ENCODE data around the gene EHMT1.
A peak's percentile ranks its signal among the peaks of the same experiment; 100 is the strongest.
"Not testable (repeated sequence)": the region's sequence is repeated elsewhere in the genome, so short reads cannot be mapped to it uniquely, and the experiment has no call there.

The EHMT1 gene

GRCh38 chr9:137804908-137805630, 186.3 kb downstream of the EHMT1 start:
- no peaks in the 10 kb centered on the region for H3K79me2 ChIP-seq (ENCODE audit: insufficient read depth, low read length)
- no peak overlapping the region for H3K4me2 ChIP-seq (ENCODE audit: low read depth, low read length, poor library complexity, severe bottlenecking)
- H3K4me1 ChIP-seq (ENCODE audit: insufficient read depth, low read length, poor library complexity, severe bottlenecking) = no peaks in the 10 kb centered on the region
- H3K9me3 ChIP-seq (ENCODE audit: insufficient read depth, low read depth, low read length) = no peaks in the 10 kb centered on the region
- H3K9ac ChIP-seq (ENCODE audit: low read depth, low read length, poor library complexity, severe bottlenecking) = no peak overlapping the region
- no peak for TF ChIP-seq EZH2phosphoT487 (IDR thresholded peaks at IDR 0.05; ENCODE audit: borderline replicate concordance)
- TF ChIP-seq CTCF (conservative IDR thresholded peaks at IDR 0.05; ENCODE audit: low read length) = no peak
- H3K27me3 ChIP-seq (ENCODE audit: insufficient read depth, low read length, poor library complexity, severe bottlenecking) = no peaks in the 10 kb centered on the region
- peaks cover 22% of the 10 kb centered on the region; the same call in 1 of the 2 replicates for H3K36me3 ChIP-seq (ENCODE audit: insufficient read depth, low read length)
- no peak overlapping the region for H3K4me3 ChIP-seq (ENCODE audit: low read length, poor library complexity, severe bottlenecking)
- no peaks in the 10 kb centered on the region for H3K9me2 ChIP-seq (replicated peaks; ENCODE audit: low read depth, low read length)
- H3F3A ChIP-seq (ENCODE audit: low read depth) = no peaks in the 10 kb centered on the region
- no peak overlapping the region for H2AFZ ChIP-seq (ENCODE audit: low read length)
- no peaks in the 10 kb centered on the region for H4K20me1 ChIP-seq (ENCODE audit: insufficient read depth, low read length, poor library complexity, severe bottlenecking)

GRCh38 chr9:137807721-137808703, 189.2 kb downstream of the EHMT1 start:
- Histone ChIP-seq H3K79me2 (ENCODE audit: insufficient read depth, low read length) (no peaks in the 10 kb centered on the region), H3K9ac (ENCODE audit: low read depth, low read length, poor library complexity, severe bottlenecking) (no peak overlapping the region), H3K36me3 (ENCODE audit: insufficient read depth, low read length) (peaks cover 28% of the 10 kb centered on the region; the same call in 1 of the 2 replicates), H2AFZ (ENCODE audit: low read length) (no peak overlapping the region), H3K4me3 (ENCODE audit: low read length, poor library complexity, severe bottlenecking) (no peak overlapping the region), H4K20me1 (ENCODE audit: insufficient read depth, low read length, poor library complexity, severe bottlenecking) (no peaks in the 10 kb centered on the region), H3F3A (ENCODE audit: low read depth) (no peaks in the 10 kb centered on the region), H3K9me2 (replicated peaks; ENCODE audit: low read depth, low read length) (no peaks in the 10 kb centered on the region), H3K27me3 (ENCODE audit: insufficient read depth, low read length, poor library complexity, severe bottlenecking) (no peaks in the 10 kb centered on the region), H3K9me3 (ENCODE audit: insufficient read depth, low read depth, low read length) (no peaks in the 10 kb centered on the region), H3K4me1 (ENCODE audit: insufficient read depth, low read length, poor library complexity, severe bottlenecking) (no peaks in the 10 kb centered on the region), H3K4me2 (ENCODE audit: low read depth, low read length, poor library complexity, severe bottlenecking) (peak overlapping the region; percentile 34)
- TF ChIP-seq EZH2phosphoT487 (IDR thresholded peaks at IDR 0.05; ENCODE audit: borderline replicate concordance) (no peak), CTCF (conservative IDR thresholded peaks at IDR 0.05; ENCODE audit: low read length) (no peak)

- H4K20me1 ChIP-seq (ENCODE audit: insufficient read depth, low read length, poor library complexity, severe bottlenecking) = no peaks in the 10 kb centered on the region
- no peaks in the 10 kb centered on the region for H3K27me3 ChIP-seq (ENCODE audit: insufficient read depth, low read length, poor library complexity, severe bottlenecking)
- H3K9me3 ChIP-seq (ENCODE audit: insufficient read depth, low read depth, low read length) = no peaks in the 10 kb centered on the region
- no peak overlapping the region for H3K4me3 ChIP-seq (ENCODE audit: low read length, poor library complexity, severe bottlenecking)
- no peak overlapping the region for H2AFZ ChIP-seq (ENCODE audit: low read length)
- H3K79me2 ChIP-seq (ENCODE audit: insufficient read depth, low read length) = no peaks in the 10 kb centered on the region
- H3F3A ChIP-seq (ENCODE audit: low read depth) = no peaks in the 10 kb centered on the region
- no peak overlapping the region for H3K4me2 ChIP-seq (ENCODE audit: low read depth, low read length, poor library complexity, severe bottlenecking)
- H3K36me3 ChIP-seq (ENCODE audit: insufficient read depth, low read length) = peaks cover 31% of the 10 kb centered on the region; the same call in 1 of the 2 replicates
- H3K9me2 ChIP-seq (replicated peaks; ENCODE audit: low read depth, low read length) = no peaks in the 10 kb centered on the region
- TF ChIP-seq EZH2phosphoT487 (IDR thresholded peaks at IDR 0.05; ENCODE audit: borderline replicate concordance) = no peak
- no peak for TF ChIP-seq CTCF (conservative IDR thresholded peaks at IDR 0.05; ENCODE audit: low read length)
- H3K4me1 ChIP-seq (ENCODE audit: insufficient read depth, low read length, poor library complexity, severe bottlenecking) = no peaks in the 10 kb centered on the region
- no peak overlapping the region for H3K9ac ChIP-seq (ENCODE audit: low read depth, low read length, poor library complexity, severe bottlenecking)
Observed at GRCh38 chr9:137809040-137809576, 190.3 kb downstream of the EHMT1 start.

GRCh38 chr9:137809726-137810450, 191.1 kb downstream of the EHMT1 start:
- H3K9ac ChIP-seq (ENCODE audit: low read depth, low read length, poor library complexity, severe bottlenecking); H3K9me3 ChIP-seq (ENCODE audit: insufficient read depth, low read depth, low read length); H3K27me3 ChIP-seq (ENCODE audit: insufficient read depth, low read length, poor library complexity, severe bottlenecking); H3F3A ChIP-seq (ENCODE audit: low read depth); H3K4me3 ChIP-seq (ENCODE audit: low read length, poor library complexity, severe bottlenecking); H2AFZ ChIP-seq (ENCODE audit: low read length); H3K9me2 ChIP-seq (replicated peaks; ENCODE audit: low read depth, low read length); H3K4me2 ChIP-seq (ENCODE audit: low read depth, low read length, poor library complexity, severe bottlenecking); H3K4me1 ChIP-seq (ENCODE audit: insufficient read depth, low read length, poor library complexity, severe bottlenecking); H3K79me2 ChIP-seq (ENCODE audit: insufficient read depth, low read length); H4K20me1 ChIP-seq (ENCODE audit: insufficient read depth, low read length, poor library complexity, severe bottlenecking): not testable (repeated sequence)
- peaks cover 38% of the 10 kb centered on the region; the same call in 1 of the 2 replicates for H3K36me3 ChIP-seq (ENCODE audit: insufficient read depth, low read length)

Data from Loucy (cell line).